Measurements from ENCODE around the gene CENPV. TPM values are rescaled to one million over a fixed set of nuclear protein-coding genes. Genes with fewer than 3 reads are reported as not detected.

Gene CENPV
- total RNA-seq, 1 donor from 2014 or later = 220 TPM

DNA sequence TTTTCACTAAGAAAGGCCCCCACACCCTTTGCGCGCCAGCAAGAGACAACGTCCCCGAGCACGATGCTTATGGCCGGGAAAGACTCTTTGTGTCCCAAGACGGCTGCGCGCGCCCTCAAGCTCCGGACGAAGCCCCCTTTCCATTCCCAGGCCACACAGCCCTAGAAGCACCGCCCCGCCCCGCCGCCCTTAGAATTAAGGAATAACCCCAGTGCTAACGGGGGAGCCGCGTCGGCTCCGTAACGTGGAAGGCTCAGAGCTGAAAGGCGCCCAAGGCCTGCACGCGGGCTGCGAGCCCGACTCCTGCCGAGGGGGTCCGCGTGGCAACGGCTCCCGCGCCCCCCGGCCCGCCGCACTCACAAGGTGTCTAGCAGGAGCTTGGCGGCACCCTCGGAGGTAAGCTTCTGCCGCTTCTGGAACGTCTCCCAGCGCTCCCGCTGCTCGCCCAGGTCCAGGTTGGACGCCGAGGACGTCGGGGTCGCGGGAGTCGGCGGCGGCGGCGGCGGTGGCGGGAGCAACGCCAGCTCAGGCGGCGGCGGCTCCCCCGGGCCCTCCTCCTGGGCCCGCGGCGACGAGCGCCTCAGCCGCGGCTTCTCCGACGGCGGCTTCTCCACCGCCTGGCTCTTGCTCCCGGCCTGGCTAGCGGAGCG is 477 bp downstream of the CENPV start:
- H3K4me3 Mint-ChIP-seq = peak overlapping the region; percentile 97
- Histone ChIP-seq H3K4me3 (peak overlapping the region; percentile 61), H2AFZ (replicated peaks) (peak overlapping the region; percentile 43), H3K4me2 (peak overlapping the region; percentile 88), H3K27me3 (peaks cover 8% of the 10 kb centered on the region), H3K9me3 (ENCODE audit: low read depth) (no peaks in the 10 kb centered on the region), H3F3A (ENCODE audit: low read depth) (peaks cover 24% of the 10 kb centered on the region), H3K27ac (peak overlapping the region; percentile 46), H4K20me1 (ENCODE audit: low read depth) (peaks cover 35% of the 10 kb centered on the region), H3K79me2 (ENCODE audit: low read depth) (peaks cover 50% of the 10 kb centered on the region), H3K36me3 (peaks cover 2% of the 10 kb centered on the region), H3K9ac (peak overlapping the region; percentile 63), H3K4me1 (peaks cover 6% of the 10 kb centered on the region)
- peaks cover 13% of the 10 kb centered on the region for H3K4me1 Mint-ChIP-seq
- no peaks in the 10 kb centered on the region for H3K9me3 Mint-ChIP-seq
- peaks cover 11% of the 10 kb centered on the region for H3K36me3 Mint-ChIP-seq
- DNase-seq (ENCODE audit: low spot score) = peak; percentile 85
- no peak for TF ChIP-seq EZH2phosphoT487 (IDR thresholded peaks at IDR 0.05)
- TF ChIP-seq, protein P1, sequence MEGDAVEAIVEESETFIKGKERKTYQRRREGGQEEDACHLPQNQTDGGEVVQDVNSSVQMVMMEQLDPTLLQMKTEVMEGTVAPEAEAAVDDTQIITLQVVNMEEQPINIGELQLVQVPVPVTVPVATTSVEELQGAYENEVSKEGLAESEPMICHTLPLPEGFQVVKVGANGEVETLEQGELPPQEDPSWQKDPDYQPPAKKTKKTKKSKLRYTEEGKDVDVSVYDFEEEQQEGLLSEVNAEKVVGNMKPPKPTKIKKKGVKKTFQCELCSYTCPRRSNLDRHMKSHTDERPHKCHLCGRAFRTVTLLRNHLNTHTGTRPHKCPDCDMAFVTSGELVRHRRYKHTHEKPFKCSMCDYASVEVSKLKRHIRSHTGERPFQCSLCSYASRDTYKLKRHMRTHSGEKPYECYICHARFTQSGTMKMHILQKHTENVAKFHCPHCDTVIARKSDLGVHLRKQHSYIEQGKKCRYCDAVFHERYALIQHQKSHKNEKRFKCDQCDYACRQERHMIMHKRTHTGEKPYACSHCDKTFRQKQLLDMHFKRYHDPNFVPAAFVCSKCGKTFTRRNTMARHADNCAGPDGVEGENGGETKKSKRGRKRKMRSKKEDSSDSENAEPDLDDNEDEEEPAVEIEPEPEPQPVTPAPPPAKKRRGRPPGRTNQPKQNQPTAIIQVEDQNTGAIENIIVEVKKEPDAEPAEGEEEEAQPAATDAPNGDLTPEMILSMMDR (IDR thresholded peaks at IDR 0.05) = no peak
- no peak for TF ChIP-seq EZH2 (IDR thresholded peaks at IDR 0.05)
- H3K27ac Mint-ChIP-seq = peak overlapping the region; percentile 96
- H3K27me3 Mint-ChIP-seq (ENCODE audit: insufficient read depth, low read depth) = peaks cover 3% of the 10 kb centered on the region

DNA sequence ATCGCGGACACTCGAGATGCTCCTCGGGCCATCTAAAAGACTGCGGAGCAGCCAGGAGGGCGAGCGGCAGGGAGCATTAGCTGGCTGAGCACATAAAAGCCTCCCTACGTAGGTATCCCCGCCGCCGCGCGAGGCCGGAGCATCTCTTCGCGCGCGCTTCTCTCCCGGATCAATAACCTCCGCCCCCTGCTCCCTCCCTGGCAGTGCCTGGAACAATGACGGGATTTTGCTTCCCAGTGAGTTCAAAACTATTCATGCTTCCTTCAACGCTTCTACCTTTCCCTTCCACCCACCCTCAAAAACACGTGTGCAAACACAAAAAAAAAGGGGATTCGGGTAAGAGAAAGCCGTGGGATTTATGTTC is 984 bp downstream of the CENPV start:
- Histone ChIP-seq H2AFZ (replicated peaks) (peak overlapping the region; percentile 43), H3K9ac (peak overlapping the region; percentile 63), H3K4me3 (peak overlapping the region; percentile 61), H3F3A (ENCODE audit: low read depth) (peaks cover 29% of the 10 kb centered on the region), H3K27ac (peak overlapping the region; percentile 46), H3K4me1 (peaks cover 6% of the 10 kb centered on the region), H3K27me3 (peaks cover 8% of the 10 kb centered on the region), H4K20me1 (ENCODE audit: low read depth) (peaks cover 35% of the 10 kb centered on the region), H3K79me2 (ENCODE audit: low read depth) (peaks cover 50% of the 10 kb centered on the region), H3K36me3 (peaks cover 7% of the 10 kb centered on the region), H3K4me2 (peak overlapping the region; percentile 88), H3K9me3 (ENCODE audit: low read depth) (no peaks in the 10 kb centered on the region)
- H3K36me3 Mint-ChIP-seq = peaks cover 14% of the 10 kb centered on the region
- peak overlapping the region; percentile 96 for H3K27ac Mint-ChIP-seq
- peaks cover 3% of the 10 kb centered on the region for H3K27me3 Mint-ChIP-seq (ENCODE audit: insufficient read depth, low read depth)
- TF ChIP-seq EZH2 (IDR thresholded peaks at IDR 0.05) (no peak), EZH2phosphoT487 (IDR thresholded peaks at IDR 0.05) (no peak)
- TF ChIP-seq, protein P1 (IDR thresholded peaks at IDR 0.05) = no peak
- peaks cover 13% of the 10 kb centered on the region for H3K4me1 Mint-ChIP-seq
- DNase-seq (ENCODE audit: low spot score) = peak; percentile 90
- no peaks in the 10 kb centered on the region for H3K9me3 Mint-ChIP-seq
- H3K4me3 Mint-ChIP-seq = peak overlapping the region; percentile 97

DNA sequence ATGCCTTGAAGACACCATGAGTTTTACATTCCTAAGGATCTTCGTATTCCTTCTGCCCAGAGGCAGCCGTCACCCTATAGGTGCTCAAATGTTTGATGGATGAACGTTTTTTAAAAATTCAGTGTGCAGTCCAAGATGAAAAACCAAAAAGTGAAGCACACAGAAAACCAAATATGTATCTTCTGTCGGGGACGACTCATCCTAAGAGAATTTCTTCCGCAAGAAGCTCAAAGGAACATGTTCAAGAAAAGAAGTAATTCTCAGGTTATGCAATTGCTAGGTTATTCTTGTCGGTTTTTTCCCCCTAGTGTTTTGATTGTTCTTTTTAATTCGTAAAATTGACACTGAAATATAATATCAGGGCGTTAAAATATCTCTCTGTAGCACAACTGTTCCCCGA is 1.4 kb downstream of the CENPV start:
- Histone ChIP-seq H4K20me1 (ENCODE audit: low read depth) (peaks cover 36% of the 10 kb centered on the region), H3K79me2 (ENCODE audit: low read depth) (peaks cover 50% of the 10 kb centered on the region), H3F3A (ENCODE audit: low read depth) (peaks cover 34% of the 10 kb centered on the region), H3K9ac (peak overlapping the region; percentile 63), H3K36me3 (peaks cover 7% of the 10 kb centered on the region), H2AFZ (replicated peaks) (no peak overlapping the region), H3K9me3 (ENCODE audit: low read depth) (no peaks in the 10 kb centered on the region), H3K4me1 (peaks cover 6% of the 10 kb centered on the region), H3K27ac (no peak overlapping the region), H3K4me2 (peak overlapping the region; percentile 88), H3K4me3 (peak overlapping the region; percentile 61), H3K27me3 (peaks cover 8% of the 10 kb centered on the region)
- TF ChIP-seq, protein P1 (IDR thresholded peaks at IDR 0.05) = no peak
- TF ChIP-seq EZH2phosphoT487 (IDR thresholded peaks at IDR 0.05) (no peak), EZH2 (IDR thresholded peaks at IDR 0.05) (no peak)
- Mint-ChIP-seq H3K4me1 (peaks cover 13% of the 10 kb centered on the region), H3K4me3 (peak overlapping the region; percentile 97), H3K27ac (peak overlapping the region; percentile 96), H3K9me3 (no peaks in the 10 kb centered on the region), H3K27me3 (ENCODE audit: insufficient read depth, low read depth) (peaks cover 3% of the 10 kb centered on the region), H3K36me3 (peaks cover 15% of the 10 kb centered on the region)
- DNase-seq (ENCODE audit: low spot score) = no peak

All from neural progenitor cell (in vitro differentiated cells).